Endothelial cell of umbilical vein (primary cell): ENCODE data around the gene NANOGP8.
"Not testable (repeated sequence)": the region's sequence is repeated elsewhere in the genome, so short reads cannot be mapped to it uniquely, and the experiment has no call there.

Source experiments
- EZH2 ChIP-seq: IDR thresholded peaks from 2 replicates; pipeline ENCODE4 v1.6.1; 2012; ENCODE audit warnings: borderline replicate concordance, low read depth, mild to moderate bottlenecking, moderate library complexity, low read length, inconsistent platforms; ENCODE audit not compliant: severe bottlenecking
- FOS ChIP-seq: IDR thresholded peaks from 2 replicates; pipeline ENCODE4 v1.6.1; 2011; ENCODE audit warnings: mild to moderate bottlenecking, low read length, moderate library complexity, borderline replicate concordance; ENCODE audit not compliant: insufficient read depth
- MYC ChIP-seq: IDR thresholded peaks from one replicate; pipeline ENCODE4 v1.6.1; 2011; ENCODE audit warnings: mild to moderate bottlenecking, low read depth, low read length
- POLR2A ChIP-seq: IDR thresholded peaks from 2 replicates; pipeline ENCODE4 v1.6.1; 2012; ENCODE audit warnings: low read depth, mild to moderate bottlenecking, control low read depth, low read length
- POLR2AphosphoS5 ChIP-seq: IDR thresholded peaks from 2 replicates; pipeline ENCODE4 v1.6.1; 2012; ENCODE audit warnings: low read depth, mild to moderate bottlenecking, control low read depth, low read length, moderate library complexity; ENCODE audit not compliant: insufficient read depth
- TF ChIP-seq, protein P1 (sequence below), 2 donors: IDR thresholded peaks; 1 replicate in 1 of 2; 2 replicates in 1 of 2; pipeline ENCODE4 v1.5.1; 2011; ENCODE audit warnings: low read length in 2 of 2, mild to moderate bottlenecking in 2 of 2, moderate library complexity in 2 of 2, control low read depth in 1 of 2, inconsistent platforms in 1 of 2, low read depth in 1 of 2; ENCODE audit not compliant: insufficient read depth in 1 of 2; ENCODE audit errors: extremely low read depth in 1 of 2

DNA sequence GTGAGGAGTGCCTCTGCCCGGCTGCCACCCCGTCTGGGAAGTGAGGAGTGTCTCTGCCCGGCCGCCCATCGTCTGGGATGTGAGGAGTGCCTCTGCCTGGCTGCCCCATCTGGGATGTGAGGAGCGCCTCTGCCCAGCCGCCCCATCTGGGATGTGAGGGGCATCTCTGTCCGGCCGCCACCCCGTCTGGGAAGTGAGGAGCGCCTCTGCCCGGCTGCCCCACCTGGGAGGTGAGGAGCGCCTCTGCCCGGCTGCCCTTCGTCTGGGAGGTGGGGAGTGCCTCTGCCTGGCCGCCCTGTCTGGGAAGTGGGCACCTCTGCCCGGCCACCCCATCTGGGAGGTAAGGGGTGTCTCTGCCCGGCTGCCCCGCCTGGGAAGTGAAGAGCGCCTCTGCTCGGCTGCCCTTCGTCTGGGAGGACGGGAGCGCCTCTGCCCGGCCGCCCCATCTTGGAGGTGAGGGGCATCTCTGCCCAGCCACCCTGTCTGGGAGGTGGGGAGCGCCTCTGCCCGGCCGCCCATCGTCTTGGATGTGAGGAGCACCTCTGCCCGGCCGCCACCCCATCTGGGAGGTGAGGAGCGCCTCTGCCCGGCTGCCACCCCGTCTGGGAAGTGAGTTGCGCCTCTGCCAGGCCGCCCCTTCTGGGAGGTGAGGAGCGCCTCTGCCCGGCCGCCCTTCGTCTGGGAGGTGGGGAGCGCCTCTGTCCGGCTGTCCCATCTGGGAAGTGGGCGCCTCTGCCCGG is 3.3 kb downstream of the NANOGP8 start:
- TF ChIP-seq, protein P1, sequence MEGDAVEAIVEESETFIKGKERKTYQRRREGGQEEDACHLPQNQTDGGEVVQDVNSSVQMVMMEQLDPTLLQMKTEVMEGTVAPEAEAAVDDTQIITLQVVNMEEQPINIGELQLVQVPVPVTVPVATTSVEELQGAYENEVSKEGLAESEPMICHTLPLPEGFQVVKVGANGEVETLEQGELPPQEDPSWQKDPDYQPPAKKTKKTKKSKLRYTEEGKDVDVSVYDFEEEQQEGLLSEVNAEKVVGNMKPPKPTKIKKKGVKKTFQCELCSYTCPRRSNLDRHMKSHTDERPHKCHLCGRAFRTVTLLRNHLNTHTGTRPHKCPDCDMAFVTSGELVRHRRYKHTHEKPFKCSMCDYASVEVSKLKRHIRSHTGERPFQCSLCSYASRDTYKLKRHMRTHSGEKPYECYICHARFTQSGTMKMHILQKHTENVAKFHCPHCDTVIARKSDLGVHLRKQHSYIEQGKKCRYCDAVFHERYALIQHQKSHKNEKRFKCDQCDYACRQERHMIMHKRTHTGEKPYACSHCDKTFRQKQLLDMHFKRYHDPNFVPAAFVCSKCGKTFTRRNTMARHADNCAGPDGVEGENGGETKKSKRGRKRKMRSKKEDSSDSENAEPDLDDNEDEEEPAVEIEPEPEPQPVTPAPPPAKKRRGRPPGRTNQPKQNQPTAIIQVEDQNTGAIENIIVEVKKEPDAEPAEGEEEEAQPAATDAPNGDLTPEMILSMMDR (IDR thresholded peaks at IDR 0.05; ENCODE audit: extremely low read depth in 1 of 2, insufficient read depth in 1 of 2, low read depth in 1 of 2, low read length in 2 of 2): not testable (repeated sequence)
- TF ChIP-seq EZH2, POLR2A, POLR2AphosphoS5, MYC, FOS: not testable (repeated sequence)
